Left colon (tissue), 2 donors: ENCODE measurements around the gene TGM2. TPM values are rescaled to one million over a fixed set of nuclear protein-coding genes. Genes with fewer than 3 reads are reported as not detected.

Experiments used
- ATAC-seq: fragments of 200-7000 bp; cut with Tn5 transposase; one replicate; pipeline ENCODE4 v1.9.1; 2020; ENCODE audit warnings: mild to moderate bottlenecking, moderate library complexity
- DNase-seq, 2 donors: peaks; one replicate each; pipeline ENCODE4 v3.0.0-alpha.2; 2020
- intact Hi-C, 2 donors: fragments of 100-400 bp; cut with DNase I in 1 of 2; cut with micrococcal nuclease in 1 of 2; formaldehyde crosslinking; loops; one replicate each; pipeline versions ENCODE4 v1.11.2 to v1.14.0; 2022; cut with DNase I, micrococcal nuclease
- total RNA-seq, 2 donors: library from RNA; stranded (reverse); fragmentation: NEBNext Ultra II Directional; extraction: Animal tissue kit (Norgen Biotek cat#: 25700); gene quantifications; one replicate each; pipeline ENCODE4 v1.2.1, GENCODE V29; 2021
- donor health status: DM: no; HTN: no; CAD: no.
- donor health status: DM: yes; HTN: yes; CAD: no.

TGM2 gene
- total RNA-seq, 2 donors from 2014 or later, result 26.9 to 33.9 TPM

DNA sequence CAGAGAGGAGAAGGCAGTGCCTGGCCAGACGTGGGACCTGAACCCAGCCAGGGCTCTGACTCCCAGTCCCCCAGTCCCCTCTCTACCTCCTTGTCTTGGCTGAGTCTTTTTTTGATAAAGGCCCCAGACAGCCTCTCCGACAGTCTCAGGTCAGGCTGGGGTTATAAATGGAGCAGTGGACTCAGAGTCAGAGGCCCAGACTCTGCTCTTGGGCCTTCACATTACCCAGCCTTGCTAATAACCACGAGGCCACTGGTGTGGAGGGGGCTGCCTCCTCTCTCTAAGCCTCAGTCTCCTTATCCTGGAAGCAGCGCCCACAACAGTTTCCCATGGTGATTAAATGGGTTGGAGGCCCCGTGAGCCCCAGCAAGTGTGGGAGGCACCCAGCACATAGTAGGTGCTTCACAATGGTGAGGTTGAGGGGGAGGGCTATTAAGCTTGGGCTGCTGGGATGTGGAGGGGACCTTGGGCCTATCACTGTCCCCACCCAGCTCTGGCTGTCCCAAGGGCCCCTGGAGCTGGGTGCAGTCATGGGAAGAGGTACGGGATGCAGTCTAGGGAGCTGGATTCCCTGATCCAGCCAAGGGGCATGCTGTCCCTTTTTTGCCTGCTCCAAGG is 35.7 kb downstream of the TGM2 start:
- ATAC-seq (no peak), DNase-seq (peak in 1 of 2 donors; percentile 8)
- intact Hi-C loops, result no loop called here

DNA sequence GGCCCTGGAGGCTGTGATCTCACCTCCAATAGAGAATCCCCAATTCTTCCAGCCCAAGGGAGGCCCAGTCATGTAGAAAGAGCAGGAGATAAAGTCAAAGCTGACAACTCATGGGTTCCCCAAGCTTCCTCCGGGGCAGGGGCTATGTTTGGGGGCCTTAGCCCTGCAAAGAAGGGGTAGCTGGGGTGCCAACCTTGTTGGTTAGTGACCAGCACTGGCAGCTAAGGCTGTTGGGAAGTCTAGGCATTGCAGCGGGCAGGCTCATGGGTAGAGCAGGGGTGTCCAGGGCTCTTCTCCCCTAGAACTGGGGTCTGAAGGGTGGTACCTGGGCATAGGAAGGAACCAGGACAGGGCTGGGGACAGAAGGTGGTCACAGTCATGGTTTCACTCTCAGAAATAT is 36.4 kb downstream of the TGM2 start:
- peak; percentile 3 to 15 for DNase-seq
- ATAC-seq, result no peak
- intact Hi-C loops, result no loop called here

DNA sequence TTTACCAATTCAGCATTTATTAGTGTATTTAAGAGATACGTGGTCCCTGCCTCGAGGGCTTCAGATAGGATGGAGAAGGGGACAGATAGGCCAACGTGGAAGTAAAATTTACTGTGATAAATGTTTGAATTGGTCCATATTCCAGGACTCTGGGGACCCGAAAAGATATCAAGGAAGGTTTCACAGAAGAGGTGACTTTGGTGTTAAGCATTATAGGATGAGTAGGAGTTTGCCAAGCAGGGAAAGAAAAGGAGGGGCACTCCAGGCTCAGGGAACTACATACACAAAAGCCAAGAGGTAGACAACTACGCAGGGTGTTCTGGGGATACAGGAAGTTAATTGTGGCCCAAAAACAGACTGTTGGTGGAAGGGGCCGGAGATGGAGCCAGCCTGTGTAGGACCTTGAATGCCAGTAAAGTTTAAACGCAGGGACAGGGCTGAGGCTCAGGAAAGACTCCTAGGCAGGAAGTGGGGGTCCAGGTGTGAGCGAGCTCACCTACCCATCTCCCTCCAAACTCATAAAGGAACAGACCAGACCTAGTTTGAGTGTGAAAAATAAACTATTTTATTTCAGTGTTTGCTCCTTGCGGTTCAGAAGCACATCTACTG is 37.0 kb downstream of the TGM2 start:
- no peak for ATAC-seq
- intact Hi-C loops, result no loop called here
- DNase-seq, result peak; percentile 0 to 6

DNA sequence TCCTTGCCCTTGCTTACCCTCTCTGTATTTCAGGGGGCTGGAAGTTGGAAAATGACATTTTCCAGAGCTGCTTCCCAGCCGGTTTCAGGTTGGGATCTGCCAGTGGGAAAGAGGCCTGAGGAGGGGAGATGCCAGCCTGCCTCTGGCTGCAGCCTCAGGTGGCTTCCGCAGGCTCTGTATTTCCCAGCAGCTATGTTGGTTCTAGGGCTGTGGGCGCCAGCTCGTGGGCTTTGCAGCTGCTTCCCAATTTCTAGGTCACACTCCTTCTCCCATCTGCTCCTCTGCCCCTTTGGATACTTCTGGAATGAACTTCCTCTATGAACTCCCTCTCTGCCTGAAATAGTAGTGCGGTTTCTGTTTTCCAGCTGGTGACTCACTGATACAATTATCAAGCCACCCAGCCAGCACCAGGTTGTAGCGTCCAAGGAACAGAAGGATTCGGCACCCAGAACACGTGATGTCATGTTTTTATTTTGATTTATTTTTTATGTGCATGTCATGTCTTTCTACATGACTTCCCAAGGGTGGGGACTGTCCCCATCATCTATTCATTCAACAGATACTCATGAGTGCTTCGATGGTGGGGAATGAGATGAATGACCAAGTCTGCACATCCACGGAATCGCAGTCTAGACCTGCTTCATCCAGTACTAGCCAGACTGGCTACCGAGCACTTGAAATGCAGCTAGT is 38.0 kb downstream of the TGM2 start:
- peak; percentile 9 to 31 for DNase-seq
- peak; percentile 57 for ATAC-seq
- intact Hi-C loops, result no loop called here

DNA sequence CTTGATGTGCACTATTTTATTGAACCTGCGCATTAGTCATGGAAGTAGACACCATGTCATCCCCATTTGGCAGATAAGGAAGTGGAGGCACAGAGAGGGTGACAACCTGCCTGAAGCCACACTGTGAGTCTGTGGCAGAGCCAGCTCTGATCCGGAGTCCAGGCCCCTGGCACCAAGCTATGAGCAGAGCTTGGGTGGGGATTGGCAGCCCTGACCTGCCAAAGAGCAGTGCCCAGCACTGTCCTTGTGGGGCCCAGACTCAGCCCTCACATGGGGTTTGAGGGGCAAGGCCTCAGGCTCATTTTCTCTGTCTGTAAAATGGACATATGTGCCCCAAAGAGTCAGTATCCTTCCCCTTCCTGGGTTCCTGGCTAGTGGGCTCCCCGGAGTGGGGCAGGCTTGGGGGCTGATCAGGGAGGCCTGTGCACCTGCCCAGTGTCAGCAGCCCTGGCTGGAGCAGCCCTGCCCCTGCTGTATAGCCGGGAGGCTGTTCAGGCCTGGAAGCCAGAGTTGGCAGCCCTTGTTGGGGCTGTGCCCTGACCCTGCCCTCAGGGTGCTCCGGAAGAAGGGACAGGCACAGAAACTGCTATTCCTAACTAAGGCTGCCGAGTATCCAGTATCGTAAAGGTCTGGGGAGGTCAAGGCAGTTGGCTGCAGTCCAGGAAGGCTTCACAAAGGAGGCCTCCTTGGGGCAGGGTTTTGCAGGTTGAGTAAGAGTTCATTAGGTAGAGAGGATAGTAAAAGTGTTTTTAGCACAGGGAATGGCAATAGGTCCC is 38.7 kb downstream of the TGM2 start:
- DNase-seq (peak in 1 of 2 donors; percentile 14), ATAC-seq (no peak)
- intact Hi-C loops, result no loop called here

DNA sequence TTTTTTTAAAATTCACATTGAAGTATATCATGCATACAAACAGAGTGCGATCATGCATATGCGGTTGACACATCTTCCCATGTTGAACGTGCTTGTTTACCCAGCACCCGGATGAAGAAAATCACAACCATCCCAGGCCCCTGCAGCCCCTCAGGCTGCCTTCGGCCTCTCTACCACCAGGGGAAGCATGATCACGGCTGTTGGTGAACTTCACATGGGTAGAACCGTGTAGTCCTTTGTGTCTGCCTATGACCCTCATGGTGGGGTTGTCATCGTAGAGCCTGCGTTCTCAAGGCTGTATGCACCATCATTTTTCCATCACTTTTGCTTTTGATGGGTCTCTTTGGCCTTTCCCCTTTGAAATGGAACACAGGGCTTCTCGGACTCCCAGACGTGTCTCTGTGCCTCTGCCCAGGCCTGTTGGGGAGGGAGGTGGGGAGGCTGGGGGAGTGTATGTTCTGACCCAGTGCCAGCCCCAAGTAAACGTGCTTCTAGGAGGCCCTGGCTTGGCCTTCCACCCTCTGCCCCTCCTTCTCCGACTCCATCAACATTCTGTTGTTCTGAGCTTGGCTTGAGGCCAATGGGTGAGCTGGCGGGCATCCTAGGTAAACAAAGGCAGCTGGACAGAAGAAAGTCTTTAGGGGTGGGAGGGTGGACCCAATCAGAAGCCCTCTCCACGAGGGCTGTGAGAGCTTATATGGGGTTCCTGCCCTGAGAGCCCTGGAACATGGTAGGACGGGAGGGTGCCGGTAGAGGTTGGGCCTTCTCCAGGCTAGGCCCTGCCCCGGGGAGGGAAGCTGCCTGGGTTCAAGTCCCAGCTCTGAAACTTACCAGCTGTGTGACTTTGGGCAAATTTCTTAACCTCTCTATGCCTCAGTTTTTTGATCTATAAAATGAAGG is 39.7 kb downstream of the TGM2 start:
- ATAC-seq, result peak; percentile 69
- peak; percentile 72 to 73 for DNase-seq
- intact Hi-C loops, result no loop called here

DNA sequence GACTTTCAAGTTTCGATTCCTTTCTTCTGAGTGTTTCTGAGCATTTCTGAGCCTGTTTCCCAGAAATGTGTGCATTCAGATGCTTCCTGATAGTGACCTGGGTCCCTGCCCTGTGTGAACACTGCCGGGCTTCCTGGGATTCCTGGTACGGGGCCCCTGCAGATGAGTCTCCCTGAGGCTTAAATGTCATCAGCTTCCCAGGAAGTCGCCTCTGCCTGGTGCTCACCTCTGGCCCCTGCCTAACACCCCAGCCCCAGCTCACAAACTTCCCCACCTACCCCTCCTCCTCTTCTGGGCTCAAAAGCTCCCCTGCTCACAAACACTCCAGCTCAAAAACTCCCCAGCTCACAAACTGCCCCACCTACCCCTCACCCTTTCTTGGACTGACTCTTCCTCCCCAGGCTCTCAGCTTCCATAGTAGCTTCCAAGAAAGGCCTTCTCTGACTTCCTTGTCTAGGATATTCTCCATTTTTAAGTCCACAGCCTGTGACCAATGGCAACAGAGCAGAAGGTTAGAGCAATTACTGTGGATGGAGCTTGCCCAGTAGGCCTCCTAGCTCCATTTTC is 42.0 kb downstream of the TGM2 start:
- ATAC-seq (no peak), DNase-seq (no peak)
- intact Hi-C loops, result no loop called here

DNA sequence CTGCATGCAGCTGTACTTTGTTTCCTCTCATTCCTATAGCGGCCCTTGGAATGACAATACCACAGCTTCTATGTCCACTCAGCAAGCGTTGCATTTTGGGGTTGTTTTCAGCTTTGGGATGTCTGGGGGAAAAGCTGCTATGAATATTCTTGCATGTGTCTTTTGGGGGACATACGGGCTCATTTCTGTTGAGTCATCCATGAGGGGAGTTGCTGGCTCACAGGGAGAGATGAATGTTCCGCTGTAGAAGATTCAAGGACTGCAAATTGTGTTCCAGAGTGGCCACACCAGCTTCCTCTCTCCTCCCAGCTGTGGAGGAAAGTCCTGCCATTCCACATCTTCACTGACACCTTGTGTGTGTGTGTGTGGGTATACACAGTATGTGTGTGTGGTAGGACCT is 43.3 kb downstream of the TGM2 start:
- intact Hi-C loops, result no loop called here

DNA sequence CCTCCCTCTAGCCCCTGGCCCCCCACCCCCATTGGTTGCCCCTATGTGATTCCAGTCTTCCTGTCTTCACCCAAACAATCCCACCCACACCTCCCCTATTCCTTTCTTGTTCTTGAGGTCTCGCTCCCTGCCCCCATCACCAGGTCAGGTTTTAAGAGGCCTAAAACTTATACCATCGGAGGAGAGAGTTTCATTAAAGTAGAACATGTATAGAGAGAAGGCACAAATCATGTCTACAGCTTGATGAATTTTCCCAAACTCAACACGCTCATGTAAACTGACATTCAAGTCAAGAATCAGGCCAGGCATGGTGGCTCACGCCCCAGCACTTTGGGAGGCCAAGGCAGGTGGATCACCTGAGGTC is 44.5 kb downstream of the TGM2 start:
- no peak for DNase-seq
- no peak for ATAC-seq
- intact Hi-C loops, result no loop called here

More for the DNA sequence above, 43.3 kb downstream of the TGM2 start:
- ATAC-seq, result no peak
- no peak for DNase-seq

DNA sequence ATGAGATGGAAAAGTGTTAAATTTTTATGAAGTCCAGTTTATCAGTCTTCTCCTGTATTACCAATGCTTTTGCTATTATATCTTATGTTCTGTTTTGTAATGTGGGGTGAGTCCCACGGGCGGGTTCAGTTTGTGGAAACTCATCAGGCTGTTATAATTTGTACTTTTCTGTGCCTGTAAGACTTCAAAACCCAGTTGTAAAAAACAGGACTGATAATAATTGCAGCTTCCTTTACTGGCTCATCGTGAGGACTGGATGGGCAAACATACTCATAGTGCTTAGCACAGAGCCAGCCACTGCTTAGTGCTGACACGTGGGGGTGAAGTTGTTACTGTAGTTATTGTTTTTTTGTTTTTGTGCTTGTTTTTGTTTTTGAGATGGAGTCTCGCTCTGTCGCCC is 45.6 kb downstream of the TGM2 start:
- intact Hi-C loops, result no loop called here
- no peak for ATAC-seq
- no peak for DNase-seq

DNA sequence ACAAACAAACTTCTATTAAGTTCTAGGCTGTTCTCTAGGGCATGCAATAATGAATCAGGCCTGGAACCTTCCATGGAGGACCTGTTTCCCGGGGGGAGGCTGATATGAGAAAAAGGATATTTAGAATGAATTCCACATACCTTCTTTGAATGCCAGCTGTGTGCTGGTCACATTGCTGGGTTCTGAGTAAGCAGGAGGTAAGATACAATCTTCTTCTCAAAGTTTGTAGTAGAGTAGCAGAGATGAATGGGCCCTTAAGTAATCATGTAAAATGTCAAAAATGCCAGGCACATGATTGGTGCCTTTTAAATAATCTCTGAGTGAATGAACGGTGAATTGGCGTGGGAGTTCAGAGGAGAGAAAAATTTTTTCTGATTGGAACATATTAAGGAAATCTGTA is 47.4 kb downstream of the TGM2 start:
- DNase-seq, result no peak
- intact Hi-C loops, result no loop called here
- no peak for ATAC-seq

DNA sequence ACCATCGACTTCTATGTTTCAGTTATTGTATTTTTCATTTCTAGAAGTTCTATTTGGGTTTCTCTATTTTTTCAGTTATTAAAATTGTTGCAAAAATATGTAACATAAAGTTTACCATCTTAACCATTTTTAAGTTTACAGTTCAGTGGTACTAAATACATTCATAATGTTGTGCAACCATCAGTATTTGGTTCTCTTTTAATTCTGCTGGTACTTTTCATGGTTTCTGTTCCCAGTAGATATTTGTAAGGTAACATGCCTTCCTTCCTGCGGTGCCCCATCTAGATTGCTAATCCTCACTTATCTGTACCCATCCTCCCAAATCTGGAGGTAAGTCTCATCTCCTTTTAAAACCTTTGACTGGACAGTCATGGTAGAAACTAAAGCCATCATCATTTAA is 47.9 kb downstream of the TGM2 start:
- intact Hi-C loops, result no loop called here
- no peak for ATAC-seq
- DNase-seq, result no peak

DNA sequence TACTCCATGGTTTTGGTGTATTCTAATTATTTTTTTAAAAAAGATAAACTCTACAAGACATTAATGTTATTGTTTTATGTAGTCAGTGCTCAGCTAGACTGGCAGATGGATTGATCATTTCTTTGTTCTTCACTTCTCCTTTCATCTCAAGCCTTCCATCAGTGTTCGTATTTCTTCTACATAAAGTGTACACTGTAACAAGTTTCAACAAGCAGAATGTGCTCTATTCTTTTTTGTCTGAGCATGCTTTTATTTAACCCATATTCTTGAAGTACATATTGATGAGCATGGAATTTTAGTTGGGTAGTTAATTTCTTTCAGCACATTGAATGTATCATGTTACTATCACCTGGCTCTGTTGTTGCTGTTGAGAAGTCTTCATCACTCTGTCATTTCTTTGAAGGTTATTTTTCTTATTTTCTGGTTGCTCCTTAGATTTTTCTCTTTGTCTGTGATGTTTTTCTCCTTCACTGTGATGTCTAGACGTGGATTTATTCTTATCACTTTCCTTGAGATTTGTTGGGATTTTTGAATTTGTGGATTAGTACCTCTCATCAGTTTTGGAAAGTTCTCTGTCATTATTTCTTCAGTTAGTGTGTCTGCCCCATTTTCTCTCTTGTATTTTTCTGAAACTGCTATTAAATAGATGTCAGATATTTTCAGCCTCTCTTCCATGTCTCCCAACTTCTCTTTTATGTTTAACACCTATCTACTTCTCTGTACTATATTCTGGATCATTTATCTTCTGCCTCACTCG is 48.5 kb downstream of the TGM2 start:
- ATAC-seq (no peak), DNase-seq (no peak)
- intact Hi-C loops, result no loop called here

DNA sequence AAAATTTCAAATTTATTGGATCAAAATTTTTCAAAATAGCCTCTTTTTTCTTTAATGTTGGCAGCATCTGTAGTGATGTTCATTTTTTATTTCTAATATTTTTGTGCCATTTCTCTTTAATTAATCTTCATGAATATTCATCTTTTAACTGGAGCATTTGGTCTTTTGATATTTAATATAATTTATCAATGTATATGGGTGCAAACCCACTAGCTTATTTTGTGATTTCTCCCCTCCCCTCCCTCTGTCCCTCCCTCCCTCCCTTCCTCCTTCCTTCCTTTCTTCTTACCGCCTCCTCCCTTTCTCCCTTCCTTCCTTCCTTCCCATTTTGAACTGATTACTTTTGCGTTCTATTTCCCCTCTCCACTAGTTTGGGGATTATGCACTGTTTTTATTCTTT is 49.2 kb downstream of the TGM2 start:
- intact Hi-C loops, result no loop called here
- DNase-seq (no peak), ATAC-seq (no peak)

DNA sequence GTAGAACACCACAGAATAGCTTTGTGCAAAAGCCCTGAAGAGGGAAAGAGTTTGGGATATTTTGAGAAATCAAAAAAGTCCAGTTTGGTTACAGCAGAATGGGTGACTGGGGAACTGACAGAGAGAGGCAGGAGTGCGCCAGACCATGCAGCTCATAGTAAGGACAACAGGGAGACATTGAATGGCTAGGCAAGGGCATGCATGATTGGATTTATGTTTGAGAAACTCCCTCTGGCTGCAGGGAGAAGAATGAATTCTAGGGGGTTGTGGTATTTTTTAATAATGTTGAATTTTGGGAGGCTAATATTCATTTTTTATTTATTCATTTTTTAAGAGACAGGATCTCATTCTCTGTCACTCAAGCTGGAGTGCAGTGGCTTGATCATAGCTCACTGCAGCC is 49.9 kb downstream of the TGM2 start:
- intact Hi-C loops, result no loop called here
- no peak for ATAC-seq

DNA sequence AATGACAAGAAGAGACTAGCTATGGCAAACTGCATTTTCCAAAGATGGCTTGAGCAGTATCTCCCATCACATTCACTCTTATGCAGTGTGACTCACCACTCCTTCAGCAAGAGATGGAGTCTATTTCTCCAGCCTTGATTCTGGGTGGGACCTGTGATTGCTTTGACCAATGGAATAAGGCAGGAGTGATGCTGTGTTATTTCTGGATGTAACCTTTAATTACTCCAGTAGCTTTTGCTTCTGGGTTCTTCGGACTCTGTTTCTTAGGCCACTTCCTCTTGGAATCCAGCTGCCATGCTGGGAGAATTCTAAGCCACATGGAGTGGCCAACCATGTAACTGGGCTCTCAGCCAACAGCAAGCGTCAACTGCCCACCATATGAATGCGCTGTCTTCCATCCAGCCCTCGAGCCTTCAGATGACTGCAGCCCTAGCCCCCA is 50.7 kb downstream of the TGM2 start:
- DNase-seq (no peak), ATAC-seq (no peak)
- intact Hi-C loops, result no loop called here

More for the DNA sequence above, 49.9 kb downstream of the TGM2 start:
- DNase-seq, result no peak

DNA sequence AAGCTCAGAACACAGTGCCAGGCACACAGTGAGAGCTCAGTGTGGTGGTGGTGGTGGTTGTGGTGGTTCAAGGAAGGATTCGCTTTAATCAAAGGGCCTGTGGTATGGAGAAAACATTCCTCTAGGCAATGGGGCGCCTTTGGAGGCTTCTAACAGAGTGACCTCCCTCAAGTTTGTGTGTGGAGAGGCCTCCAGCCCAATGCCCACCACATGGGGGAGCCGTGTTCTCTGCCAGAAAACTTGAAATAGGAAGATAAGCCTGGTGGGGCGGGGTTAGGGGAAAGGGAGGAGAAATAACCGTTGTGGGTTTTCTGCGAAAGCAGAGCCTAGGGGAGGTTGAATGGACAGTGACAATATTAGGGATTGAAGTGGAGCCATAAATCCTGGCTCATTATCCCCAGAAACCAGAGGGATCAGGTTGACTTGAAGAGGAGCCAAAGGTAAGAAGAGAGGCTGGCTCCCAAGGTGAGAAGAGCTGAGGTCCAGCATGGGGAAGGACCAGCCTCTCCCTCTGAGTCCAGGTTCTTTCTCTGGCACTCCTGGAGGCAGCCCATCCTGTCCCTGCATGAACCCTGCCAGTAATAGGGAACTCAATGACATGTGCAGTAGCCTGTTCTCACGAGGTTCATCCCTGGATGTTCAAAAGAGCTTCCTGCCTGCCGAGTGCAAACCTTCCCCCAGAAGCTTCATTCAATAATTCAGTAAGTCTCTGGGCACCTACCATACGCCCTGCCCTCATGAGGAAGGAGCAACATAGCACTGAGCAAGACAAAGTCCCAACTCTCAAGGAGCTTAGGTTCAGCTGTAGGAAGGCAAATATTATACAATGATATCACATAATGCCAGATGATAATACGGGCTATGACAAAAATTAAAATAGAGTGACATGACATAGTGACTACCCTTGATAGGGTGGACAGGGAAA is 51.4 kb downstream of the TGM2 start:
- no peak for ATAC-seq
- DNase-seq, result peak in 1 of 2 donors; percentile 35
- intact Hi-C loops, result no loop called here
